Smooth muscle cell (in vitro differentiated cells): ENCODE measurements around the gene PALM2AKAP2. TPM values are rescaled to one million over a fixed set of nuclear protein-coding genes. Genes with fewer than 3 reads are reported as not detected.

ENCODE experiments used
- DNase-seq: peaks from one replicate; lab custom pipeline; 2025; ENCODE audit not compliant: unreplicated experiment; lab: John Stamatoyannopoulos, UW
- H2AFZ ChIP-seq: fragments of 200-600 bp; sonication (generic); 2 replicates; pipeline ENCODE4 v1.6.0; 2016; ENCODE audit warnings: antibody characterized with exemption, low read depth, mild to moderate bottlenecking
- H3F3A ChIP-seq: fragments of 200-600 bp; sonication (generic); 2 replicates; pipeline ENCODE4 v1.6.0; 2017; ENCODE audit warnings: antibody characterized with exemption, low read depth
- H3K27ac ChIP-seq: fragments of 200-600 bp; sonication (generic); 2 replicates; pipeline ENCODE4 v1.5.1; 2016; ENCODE audit warnings: low read depth, mild to moderate bottlenecking
- H3K27me3 ChIP-seq: fragments of 200-600 bp; sonication (generic); 2 replicates; pipeline ENCODE4 v1.6.1; 2016; ENCODE audit warnings: low read depth, mild to moderate bottlenecking
- H3K36me3 ChIP-seq: fragments of 200-600 bp; sonication (generic); 2 replicates; pipeline ENCODE4 v1.5.1; 2016; ENCODE audit warnings: low read depth
- H3K4me1 ChIP-seq: fragments of 200-600 bp; sonication (generic); 2 replicates; pipeline ENCODE4 v1.5.1; 2016; ENCODE audit warnings: low read depth
- H3K4me2 ChIP-seq: fragments of 200-600 bp; sonication (generic); 2 replicates; pipeline ENCODE4 v1.6.0; 2016; ENCODE audit warnings: mild to moderate bottlenecking
- H3K4me3 ChIP-seq: fragments of 200-600 bp; sonication (generic); 2 replicates; pipeline ENCODE4 v1.5.1; 2016; ENCODE audit warnings: mild to moderate bottlenecking
- H3K79me2 ChIP-seq: fragments of 200-600 bp; sonication (generic); 2 replicates; pipeline ENCODE4 v1.6.0; 2016; ENCODE audit warnings: low read depth, mild to moderate bottlenecking
- H3K9ac ChIP-seq: fragments of 200-600 bp; sonication (generic); 2 replicates; pipeline ENCODE4 v1.6.0; 2016; ENCODE audit warnings: low read depth
- H3K9me3 ChIP-seq: fragments of 200-600 bp; sonication (generic); replicated peaks from 2 replicates; pipeline ENCODE4 v1.5.1; 2016; ENCODE audit warnings: low read depth
- H4K20me1 ChIP-seq: fragments of 200-600 bp; sonication (generic); 2 replicates; pipeline ENCODE4 v1.6.0; 2016; ENCODE audit warnings: low read depth
- WGBS: methylation state at CpG from one replicate; pipeline ENCODE4 v1.1.7; 2016; ENCODE audit warnings: low lambda C conversion rate; 5-methylcytosine and 5-hydroxymethylcytosine counted together
- polyA plus RNA-seq: library from polyadenylated mRNA; unstranded; fragments of >200 nt; fragmentation: Nextera tagmentation; extraction: Ambion mirVana; gene quantifications from 2 replicates; pipeline ENCODE4 v1.2.1, GENCODE V29; 2016
- total RNA-seq: library from RNA; depleted of rRNA; stranded (reverse); fragments of >200 nt; gene quantifications from 2 replicates; pipeline ENCODE4 v1.2.3, GENCODE V29; 2014
- TF ChIP-seq, protein P1 (sequence below): fragments of 200-600 bp; sonication (generic); IDR thresholded peaks from 2 replicates; pipeline ENCODE4 v1.5.1; 2017; ENCODE audit warnings: borderline replicate concordance, mild to moderate bottlenecking, antibody characterized with exemption; ENCODE audit not compliant: insufficient read depth, poor library complexity, severe bottlenecking

PALM2AKAP2 gene
- total and polyA plus RNA-seq, 2 experiments from 2014 or later = 5.8 to 9.3 TPM

DNA sequence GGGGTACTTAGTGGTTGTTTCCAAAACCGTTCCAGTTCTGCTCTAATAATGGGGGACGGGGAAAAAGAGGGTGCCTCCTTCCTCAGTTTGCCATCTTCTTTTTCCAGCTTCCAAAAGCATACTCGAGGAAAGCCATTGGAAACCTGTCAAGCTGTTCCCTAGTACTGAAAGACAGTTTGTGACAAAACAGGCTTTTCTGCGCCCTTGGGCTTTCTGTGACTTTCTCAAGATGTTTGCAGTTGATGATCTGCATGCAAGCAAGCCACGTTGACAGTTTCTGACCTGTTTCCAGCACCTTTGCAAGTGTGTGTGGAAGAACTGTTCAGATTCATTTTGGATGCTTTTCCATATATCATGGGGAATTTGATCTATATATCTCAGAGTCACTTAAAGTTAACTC is 26.7 kb upstream of the PALM2AKAP2 start:
- DNase-seq = no peak
- no peaks in the 10 kb centered on the region for H3K79me2 ChIP-seq
- no peak overlapping the region for H3K4me3 ChIP-seq
- no peak overlapping the region for H3K27ac ChIP-seq
- peaks cover 9% of the 10 kb centered on the region for H3K4me1 ChIP-seq
- whole genome bisulfite sequencing = 78% methylated on average over 5 of the region's 5 CpGs
- no peaks in the 10 kb centered on the region for H3K27me3 ChIP-seq
- no peaks in the 10 kb centered on the region for H3K9me3 ChIP-seq
- no peaks in the 10 kb centered on the region for H3K36me3 ChIP-seq
- TF ChIP-seq, protein P1, sequence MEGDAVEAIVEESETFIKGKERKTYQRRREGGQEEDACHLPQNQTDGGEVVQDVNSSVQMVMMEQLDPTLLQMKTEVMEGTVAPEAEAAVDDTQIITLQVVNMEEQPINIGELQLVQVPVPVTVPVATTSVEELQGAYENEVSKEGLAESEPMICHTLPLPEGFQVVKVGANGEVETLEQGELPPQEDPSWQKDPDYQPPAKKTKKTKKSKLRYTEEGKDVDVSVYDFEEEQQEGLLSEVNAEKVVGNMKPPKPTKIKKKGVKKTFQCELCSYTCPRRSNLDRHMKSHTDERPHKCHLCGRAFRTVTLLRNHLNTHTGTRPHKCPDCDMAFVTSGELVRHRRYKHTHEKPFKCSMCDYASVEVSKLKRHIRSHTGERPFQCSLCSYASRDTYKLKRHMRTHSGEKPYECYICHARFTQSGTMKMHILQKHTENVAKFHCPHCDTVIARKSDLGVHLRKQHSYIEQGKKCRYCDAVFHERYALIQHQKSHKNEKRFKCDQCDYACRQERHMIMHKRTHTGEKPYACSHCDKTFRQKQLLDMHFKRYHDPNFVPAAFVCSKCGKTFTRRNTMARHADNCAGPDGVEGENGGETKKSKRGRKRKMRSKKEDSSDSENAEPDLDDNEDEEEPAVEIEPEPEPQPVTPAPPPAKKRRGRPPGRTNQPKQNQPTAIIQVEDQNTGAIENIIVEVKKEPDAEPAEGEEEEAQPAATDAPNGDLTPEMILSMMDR = no peak
- no peak overlapping the region for H3K9ac ChIP-seq
- no peak overlapping the region for H2AFZ ChIP-seq
- no peaks in the 10 kb centered on the region for H4K20me1 ChIP-seq
- no peaks in the 10 kb centered on the region for H3F3A ChIP-seq
- H3K4me2 ChIP-seq = no peak overlapping the region

DNA sequence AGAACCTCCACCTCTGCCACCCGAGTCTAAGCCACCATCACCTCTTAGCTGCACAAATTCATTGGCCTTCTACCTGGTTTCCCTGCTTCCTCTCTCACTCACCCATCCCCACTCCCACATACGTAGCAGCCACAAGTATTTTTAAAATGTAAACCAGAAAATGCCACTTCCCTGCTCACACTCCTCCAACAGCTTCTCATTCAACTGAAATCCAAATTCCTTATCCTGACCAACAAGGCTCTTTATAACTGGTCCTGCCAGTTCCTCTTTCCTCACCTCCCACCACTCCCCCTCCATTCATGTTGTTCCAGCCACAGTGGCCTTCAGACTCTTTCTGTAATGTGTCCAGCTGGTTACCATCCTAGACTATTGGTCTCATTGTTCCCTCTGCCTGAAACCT is 25.0 kb upstream of the PALM2AKAP2 start:
- no peak overlapping the region for H3K9ac ChIP-seq
- H3K9me3 ChIP-seq = no peaks in the 10 kb centered on the region
- peak overlapping the region; percentile 8 for H3K4me2 ChIP-seq
- no peaks in the 10 kb centered on the region for H4K20me1 ChIP-seq
- H3K4me1 ChIP-seq = peaks cover 9% of the 10 kb centered on the region
- H3K36me3 ChIP-seq = no peaks in the 10 kb centered on the region
- no peak overlapping the region for H3K27ac ChIP-seq
- H3K79me2 ChIP-seq = no peaks in the 10 kb centered on the region
- 57% methylated on average over 2 of the region's 2 CpGs for WGBS
- DNase-seq = no peak
- peak overlapping the region; percentile 45 for H2AFZ ChIP-seq
- no peak overlapping the region for H3K4me3 ChIP-seq
- TF ChIP-seq, protein P1 = no peak
- no peaks in the 10 kb centered on the region for H3F3A ChIP-seq
- H3K27me3 ChIP-seq = no peaks in the 10 kb centered on the region

DNA sequence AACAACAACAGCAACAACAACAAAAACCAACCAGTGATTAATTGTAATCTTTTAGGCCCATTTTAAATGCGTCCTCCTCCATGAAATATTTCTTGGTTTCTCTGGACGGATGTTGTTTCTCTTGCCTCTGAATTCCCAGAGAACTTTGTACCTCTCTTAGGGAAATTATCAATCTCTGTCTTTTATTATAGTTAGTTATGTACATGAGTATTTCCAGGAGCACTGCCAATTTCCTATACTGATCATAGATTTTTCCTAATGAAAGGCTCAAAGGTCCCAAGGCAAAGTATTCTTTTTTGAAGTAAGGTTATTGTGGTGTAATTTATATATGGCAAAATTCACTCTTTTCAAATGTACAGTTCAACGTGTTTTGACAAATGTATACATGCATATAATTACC is 20.4 kb upstream of the PALM2AKAP2 start:
- no peak overlapping the region for H3K9ac ChIP-seq
- H3K27me3 ChIP-seq = no peaks in the 10 kb centered on the region
- H3K4me2 ChIP-seq = no peak overlapping the region
- no peaks in the 10 kb centered on the region for H3K9me3 ChIP-seq
- WGBS = 87% methylated on average over 3 of the region's 3 CpGs
- H3K36me3 ChIP-seq = no peaks in the 10 kb centered on the region
- no peak overlapping the region for H3K27ac ChIP-seq
- no peaks in the 10 kb centered on the region for H3K4me1 ChIP-seq
- no peaks in the 10 kb centered on the region for H4K20me1 ChIP-seq
- H3F3A ChIP-seq = no peaks in the 10 kb centered on the region
- DNase-seq = no peak
- H3K79me2 ChIP-seq = no peaks in the 10 kb centered on the region
- H2AFZ ChIP-seq = no peak overlapping the region
- TF ChIP-seq, protein P1 = no peak
- H3K4me3 ChIP-seq = no peak overlapping the region

DNA sequence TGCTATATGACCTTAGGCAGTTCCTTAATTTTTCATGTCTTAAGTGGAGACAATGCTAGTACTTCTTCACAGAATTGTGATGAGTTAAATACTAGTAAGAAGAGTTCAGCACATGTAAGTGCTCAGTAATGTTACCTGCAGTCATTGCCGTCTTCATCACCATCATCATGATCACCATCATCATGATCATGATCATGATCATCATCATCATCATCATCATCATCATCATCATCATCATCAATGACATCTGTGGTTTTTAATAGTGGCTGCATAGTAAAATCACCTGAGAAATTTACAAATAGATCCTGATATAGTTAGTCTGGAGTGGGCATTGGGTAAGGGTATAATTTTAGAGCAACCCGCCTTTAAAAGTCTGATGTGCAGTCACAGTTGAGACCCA is 14.7 kb upstream of the PALM2AKAP2 start:
- Histone ChIP-seq H3K4me1 (peaks cover 3% of the 10 kb centered on the region), H3K79me2 (no peaks in the 10 kb centered on the region), H3K27me3 (no peaks in the 10 kb centered on the region), H3K9ac (no peak overlapping the region), H3K9me3 (no peaks in the 10 kb centered on the region), H3F3A (peaks cover 3% of the 10 kb centered on the region), H4K20me1 (no peaks in the 10 kb centered on the region), H2AFZ (no peak overlapping the region), H3K36me3 (no peaks in the 10 kb centered on the region), H3K27ac (no peak overlapping the region), H3K4me2 (no peak overlapping the region), H3K4me3 (no peak overlapping the region)
- 97% methylated on average over 2 of the region's 2 CpGs for WGBS
- DNase-seq = no peak
- TF ChIP-seq, protein P1 = no peak
